ENCODE measurements around the gene PLXNA4.

GRCh38 chr7:132097550-132098134, 478.6 kb downstream of the PLXNA4 start:
- TF ChIP-seq, protein P1, sequence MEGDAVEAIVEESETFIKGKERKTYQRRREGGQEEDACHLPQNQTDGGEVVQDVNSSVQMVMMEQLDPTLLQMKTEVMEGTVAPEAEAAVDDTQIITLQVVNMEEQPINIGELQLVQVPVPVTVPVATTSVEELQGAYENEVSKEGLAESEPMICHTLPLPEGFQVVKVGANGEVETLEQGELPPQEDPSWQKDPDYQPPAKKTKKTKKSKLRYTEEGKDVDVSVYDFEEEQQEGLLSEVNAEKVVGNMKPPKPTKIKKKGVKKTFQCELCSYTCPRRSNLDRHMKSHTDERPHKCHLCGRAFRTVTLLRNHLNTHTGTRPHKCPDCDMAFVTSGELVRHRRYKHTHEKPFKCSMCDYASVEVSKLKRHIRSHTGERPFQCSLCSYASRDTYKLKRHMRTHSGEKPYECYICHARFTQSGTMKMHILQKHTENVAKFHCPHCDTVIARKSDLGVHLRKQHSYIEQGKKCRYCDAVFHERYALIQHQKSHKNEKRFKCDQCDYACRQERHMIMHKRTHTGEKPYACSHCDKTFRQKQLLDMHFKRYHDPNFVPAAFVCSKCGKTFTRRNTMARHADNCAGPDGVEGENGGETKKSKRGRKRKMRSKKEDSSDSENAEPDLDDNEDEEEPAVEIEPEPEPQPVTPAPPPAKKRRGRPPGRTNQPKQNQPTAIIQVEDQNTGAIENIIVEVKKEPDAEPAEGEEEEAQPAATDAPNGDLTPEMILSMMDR (IDR thresholded peaks at IDR 0.05) = no peak
- TF ChIP-seq BHLHE40 (IDR thresholded peaks at IDR 0.05; ENCODE audit: low read depth, low read length) = no peak
- TF ChIP-seq, protein P2, sequence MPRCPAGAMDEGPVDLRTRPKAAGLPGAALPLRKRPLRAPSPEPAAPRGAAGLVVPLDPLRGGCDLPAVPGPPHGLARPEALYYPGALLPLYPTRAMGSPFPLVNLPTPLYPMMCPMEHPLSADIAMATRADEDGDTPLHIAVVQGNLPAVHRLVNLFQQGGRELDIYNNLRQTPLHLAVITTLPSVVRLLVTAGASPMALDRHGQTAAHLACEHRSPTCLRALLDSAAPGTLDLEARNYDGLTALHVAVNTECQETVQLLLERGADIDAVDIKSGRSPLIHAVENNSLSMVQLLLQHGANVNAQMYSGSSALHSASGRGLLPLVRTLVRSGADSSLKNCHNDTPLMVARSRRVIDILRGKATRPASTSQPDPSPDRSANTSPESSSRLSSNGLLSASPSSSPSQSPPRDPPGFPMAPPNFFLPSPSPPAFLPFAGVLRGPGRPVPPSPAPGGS (IDR thresholded peaks at IDR 0.05) = no peak
- TF ChIP-seq POLR2AphosphoS2 (conservative IDR thresholded peaks at IDR 0.05; ENCODE audit: low read length) = no peak
- no peak for TF ChIP-seq MAZ (IDR thresholded peaks at IDR 0.05; ENCODE audit: borderline replicate concordance, low read depth, low read length)

Measured in A549 (cell line).